GM19240 (cell line): ENCODE data around the gene CRABP2.

ENCODE experiments used
- DNase-seq: peaks from one replicate; pipeline ENCODE4 v3.0.0; 2011; ENCODE audit warnings: low spot score; ENCODE audit not compliant: insufficient read length

CRABP2 gene

GRCh38 chr1:156709757-156710489 lies 4.5 kb upstream of the CRABP2 start:
- no peak for DNase-seq

- no peak for DNase-seq
These were observed 3.6 kb upstream of the CRABP2 start for GRCh38 chr1:156709031-156709430.

- DNase-seq: no peak
These were observed 2.9 kb upstream of the CRABP2 start for GRCh38 chr1:156708218-156708661.

GRCh38 chr1:156707417-156708217 lies 2.2 kb upstream of the CRABP2 start:
- DNase-seq: no peak

- DNase-seq: no peak
These were observed 1.5 kb upstream of the CRABP2 start for GRCh38 chr1:156706657-156707416.

GRCh38 chr1:156705918-156706656 lies 704 bp upstream of the CRABP2 start:
- DNase-seq: no peak

- no peak for DNase-seq
These were observed 458 bp downstream of the CRABP2 start for GRCh38 chr1:156704930-156705320.

GRCh38 chr1:156704166-156704711 lies 1.1 kb downstream of the CRABP2 start:
- no peak for DNase-seq

GRCh38 chr1:156703741-156704140 lies 1.6 kb downstream of the CRABP2 start:
- DNase-seq: no peak

- no peak for DNase-seq
These were observed 2.0 kb downstream of the CRABP2 start for GRCh38 chr1:156703336-156703735.

- no peak for DNase-seq
These were observed 4.4 kb downstream of the CRABP2 start for GRCh38 chr1:156700736-156701531.

- no peak for DNase-seq
These were observed 6.4 kb downstream of the CRABP2 start for GRCh38 chr1:156698995-156699394.

GRCh38 chr1:156697481-156697880 lies 7.9 kb downstream of the CRABP2 start:
- no peak for DNase-seq

GRCh38 chr1:156696755-156697154 lies 8.6 kb downstream of the CRABP2 start:
- DNase-seq: no peak

GRCh38 chr1:156694690-156694962 lies 10.8 kb downstream of the CRABP2 start:
- no peak for DNase-seq

- DNase-seq: no peak
These were observed 11.3 kb downstream of the CRABP2 start for GRCh38 chr1:156693848-156694689.

GRCh38 chr1:156692925-156693847 lies 12.2 kb downstream of the CRABP2 start:
- no peak for DNase-seq

GRCh38 chr1:156692441-156692924 lies 12.9 kb downstream of the CRABP2 start:
- DNase-seq: no peak
